GM12891 (cell line): Measurements from ENCODE around the gene DENND1A.

Source experiments
- PAX5 ChIP-seq: IDR thresholded peaks from 2 replicates; pipeline ENCODE4 v1.6.1; 2011; ENCODE audit warnings: low read length, moderate library complexity, mild to moderate bottlenecking; ENCODE audit not compliant: insufficient read depth, severe bottlenecking
- POLR2A ChIP-seq: IDR thresholded peaks from 2 replicates; pipeline ENCODE4 v1.6.1; 2011; ENCODE audit warnings: low read depth, low read length, control low read depth
- POLR2AphosphoS5 ChIP-seq: IDR thresholded peaks from 2 replicates; pipeline ENCODE4 v1.6.1; 2011; ENCODE audit warnings: low read depth, low read length, control low read depth
- SPI1 ChIP-seq: IDR thresholded peaks from 2 replicates; pipeline ENCODE4 v1.6.1; 2011; ENCODE audit warnings: low read depth, low read length, control low read depth
- TAF1 ChIP-seq: IDR thresholded peaks from 2 replicates; pipeline ENCODE4 v1.6.1; 2011; ENCODE audit warnings: low read depth, low read length, control low read depth

GRCh38 chr9:123421186-123421585 is 508.7 kb downstream of the DENND1A start:
- no peak for TF ChIP-seq POLR2AphosphoS5
- TF ChIP-seq POLR2A = no peak
- TF ChIP-seq TAF1 = no peak
- no peak for TF ChIP-seq PAX5
- no peak for TF ChIP-seq SPI1
